Endothelial cell (in vitro differentiated cells): ENCODE measurements around the gene TTC34. TPM values are rescaled to one million over a fixed set of nuclear protein-coding genes. Genes with fewer than 3 reads are reported as not detected.

Experiments
- DNase-seq: peaks from one replicate; pipeline ENCODE4 v3.0.0; 2021; ENCODE audit warnings: low spot score
- H3K27ac Mint-ChIP-seq: one replicate; pipeline ENCODE4 v1.8.0; 2021; ENCODE audit warnings: mixed read lengths, inconsistent platforms; ENCODE audit not compliant: unreplicated experiment
- H3K27me3 Mint-ChIP-seq: one replicate; pipeline ENCODE4 v1.8.0; 2021; ENCODE audit warnings: mild to moderate bottlenecking, moderate library complexity, mixed read lengths, inconsistent platforms; ENCODE audit not compliant: unreplicated experiment
- H3K36me3 Mint-ChIP-seq: one replicate; pipeline ENCODE4 v1.8.0; 2021; ENCODE audit warnings: mild to moderate bottlenecking, low read depth, mixed read lengths, inconsistent platforms; ENCODE audit not compliant: unreplicated experiment
- H3K4me1 Mint-ChIP-seq: one replicate; pipeline ENCODE4 v1.8.0; 2021; ENCODE audit warnings: mild to moderate bottlenecking, mixed read lengths, inconsistent platforms; ENCODE audit not compliant: unreplicated experiment
- H3K4me3 Mint-ChIP-seq: one replicate; pipeline ENCODE4 v1.8.0; 2021; ENCODE audit warnings: mild to moderate bottlenecking, mixed read lengths, inconsistent platforms; ENCODE audit not compliant: unreplicated experiment
- H3K9me3 Mint-ChIP-seq: one replicate; pipeline ENCODE4 v1.8.0; 2021; ENCODE audit warnings: mixed read lengths, inconsistent platforms; ENCODE audit not compliant: unreplicated experiment
- total RNA-seq: library from RNA; stranded (reverse); fragmentation: NEBNext Ultra II Directional; extraction: Animal tissue kit (Norgen Biotek cat#: 25700); gene quantifications from one replicate; pipeline ENCODE4 v1.2.1, GENCODE V29; 2021; ENCODE audit not compliant: unreplicated experiment
- TF ChIP-seq, protein P1 (sequence below): fragments of 200-600 bp; sonication (generic); IDR thresholded peaks from one replicate; pipeline ENCODE4 v1.5.0; 2021; ENCODE audit warnings: antibody characterized with exemption; ENCODE audit not compliant: unreplicated experiment

Gene TTC34
- total RNA-seq, 1 donor from 2014 or later, result 0.82 TPM

DNA sequence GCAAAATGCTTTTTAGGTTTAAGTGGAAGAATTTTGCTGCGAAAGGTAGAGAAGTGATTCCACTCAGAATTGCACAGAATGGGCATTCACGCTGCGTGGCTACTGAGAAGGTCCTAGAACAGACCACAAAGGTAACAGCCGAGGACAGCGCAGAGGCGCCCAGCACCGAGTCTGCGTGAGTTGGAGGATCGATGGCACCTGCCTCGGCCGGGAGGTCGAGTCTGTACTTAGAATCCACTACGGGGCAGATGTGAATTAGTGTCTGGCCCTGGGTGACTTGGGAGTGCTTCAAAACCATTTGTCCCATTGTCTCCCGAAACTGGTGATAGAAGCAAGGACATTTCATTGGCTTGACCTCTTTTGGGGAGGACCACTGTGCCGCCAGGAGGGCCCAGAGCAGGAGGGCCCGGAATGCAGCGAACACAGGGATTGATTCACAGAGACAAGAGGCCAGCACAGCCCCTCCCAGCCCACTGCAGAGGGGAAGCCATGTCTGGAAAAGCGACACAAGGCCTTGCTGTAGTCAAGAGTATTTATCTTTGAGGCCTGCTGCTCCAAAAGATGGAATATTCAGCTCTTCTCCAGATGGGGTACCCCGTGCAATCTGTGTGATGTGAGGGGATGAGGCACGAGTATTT is 35.0 kb upstream of the TTC34 start:
- no peak for DNase-seq
- H3K36me3 Mint-ChIP-seq, result no peaks in the 10 kb centered on the region
- peaks cover 6% of the 10 kb centered on the region for H3K27me3 Mint-ChIP-seq
- no peak overlapping the region for H3K27ac Mint-ChIP-seq
- no peaks in the 10 kb centered on the region for H3K4me1 Mint-ChIP-seq
- TF ChIP-seq, protein P1, sequence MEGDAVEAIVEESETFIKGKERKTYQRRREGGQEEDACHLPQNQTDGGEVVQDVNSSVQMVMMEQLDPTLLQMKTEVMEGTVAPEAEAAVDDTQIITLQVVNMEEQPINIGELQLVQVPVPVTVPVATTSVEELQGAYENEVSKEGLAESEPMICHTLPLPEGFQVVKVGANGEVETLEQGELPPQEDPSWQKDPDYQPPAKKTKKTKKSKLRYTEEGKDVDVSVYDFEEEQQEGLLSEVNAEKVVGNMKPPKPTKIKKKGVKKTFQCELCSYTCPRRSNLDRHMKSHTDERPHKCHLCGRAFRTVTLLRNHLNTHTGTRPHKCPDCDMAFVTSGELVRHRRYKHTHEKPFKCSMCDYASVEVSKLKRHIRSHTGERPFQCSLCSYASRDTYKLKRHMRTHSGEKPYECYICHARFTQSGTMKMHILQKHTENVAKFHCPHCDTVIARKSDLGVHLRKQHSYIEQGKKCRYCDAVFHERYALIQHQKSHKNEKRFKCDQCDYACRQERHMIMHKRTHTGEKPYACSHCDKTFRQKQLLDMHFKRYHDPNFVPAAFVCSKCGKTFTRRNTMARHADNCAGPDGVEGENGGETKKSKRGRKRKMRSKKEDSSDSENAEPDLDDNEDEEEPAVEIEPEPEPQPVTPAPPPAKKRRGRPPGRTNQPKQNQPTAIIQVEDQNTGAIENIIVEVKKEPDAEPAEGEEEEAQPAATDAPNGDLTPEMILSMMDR, result no peak
- H3K9me3 Mint-ChIP-seq, result no peaks in the 10 kb centered on the region
- no peak overlapping the region for H3K4me3 Mint-ChIP-seq

DNA sequence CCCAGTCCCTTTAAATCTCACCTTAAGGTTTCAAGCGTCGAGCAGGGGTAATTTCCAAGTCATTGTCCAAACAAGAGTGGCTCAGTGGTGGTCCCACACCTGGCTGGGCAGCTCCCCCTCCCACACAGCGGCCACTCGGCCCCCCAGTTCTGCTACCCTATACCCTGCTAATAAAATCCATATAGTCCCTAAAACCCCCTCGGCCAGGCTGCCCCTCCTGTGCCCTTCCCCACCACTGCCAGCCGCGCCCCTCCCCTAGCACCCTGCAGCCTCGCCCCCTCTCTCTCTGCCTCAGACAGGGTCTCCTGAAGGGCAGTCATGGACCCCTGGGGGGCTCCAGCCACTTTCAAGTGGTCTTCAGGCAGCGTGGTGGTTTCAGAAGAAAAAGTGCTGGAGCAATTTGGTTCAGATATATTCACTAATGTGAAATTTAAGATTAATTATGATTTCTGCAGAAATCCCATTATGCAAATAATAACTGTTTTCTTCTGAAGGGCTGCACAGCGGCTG is 34.2 kb upstream of the TTC34 start:
- TF ChIP-seq, protein P1, result no peak
- no peaks in the 10 kb centered on the region for H3K9me3 Mint-ChIP-seq
- no peak overlapping the region for H3K4me3 Mint-ChIP-seq
- H3K27ac Mint-ChIP-seq, result no peak overlapping the region
- peaks cover 6% of the 10 kb centered on the region for H3K27me3 Mint-ChIP-seq
- no peaks in the 10 kb centered on the region for H3K4me1 Mint-ChIP-seq
- no peak for DNase-seq
- H3K36me3 Mint-ChIP-seq, result no peaks in the 10 kb centered on the region

DNA sequence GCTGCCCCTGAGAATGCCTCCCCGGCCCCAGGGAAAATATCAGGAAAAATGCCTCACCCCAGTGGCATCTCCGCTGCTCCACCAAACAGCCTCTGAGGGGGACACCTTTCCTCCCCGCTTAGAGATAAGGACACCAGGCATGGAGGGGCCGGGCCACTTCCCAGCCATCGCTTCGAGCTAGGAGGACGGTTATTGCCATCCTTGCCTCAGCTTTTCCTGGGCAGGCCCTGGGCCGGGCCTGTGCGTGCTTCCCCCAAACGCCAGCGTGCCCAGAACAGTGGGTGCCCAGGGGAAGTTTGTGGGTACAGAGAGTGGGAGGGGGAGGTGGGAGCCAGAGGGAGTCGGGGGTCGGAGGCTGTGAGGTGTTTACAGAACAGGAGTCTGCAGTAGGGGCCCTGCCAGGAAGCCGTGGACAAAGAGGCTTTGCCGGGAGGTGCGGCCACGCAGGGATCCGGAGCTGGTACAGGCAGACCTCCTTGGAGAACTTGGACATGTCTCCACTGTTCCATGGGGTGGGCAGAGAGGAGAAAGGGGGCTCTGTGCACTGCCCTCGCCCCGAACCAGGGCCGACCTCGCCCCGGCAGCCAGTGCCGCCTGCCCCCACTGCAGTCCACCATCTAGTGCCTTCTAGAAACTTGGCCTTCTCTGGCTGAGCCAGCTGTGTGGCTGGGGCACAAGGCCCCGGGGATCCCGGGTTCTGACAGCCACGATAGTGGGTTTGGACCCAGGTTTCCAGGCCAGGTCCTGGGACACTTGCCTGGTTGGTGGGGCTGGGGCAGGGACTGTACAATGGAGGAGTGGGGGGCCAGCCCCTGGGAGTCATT is 33.5 kb upstream of the TTC34 start:
- Mint-ChIP-seq H3K9me3 (no peaks in the 10 kb centered on the region), H3K36me3 (no peaks in the 10 kb centered on the region), H3K27me3 (peaks cover 7% of the 10 kb centered on the region), H3K4me1 (no peaks in the 10 kb centered on the region), H3K4me3 (no peak overlapping the region), H3K27ac (no peak overlapping the region)
- DNase-seq, result no peak
- TF ChIP-seq, protein P1, result no peak

DNA sequence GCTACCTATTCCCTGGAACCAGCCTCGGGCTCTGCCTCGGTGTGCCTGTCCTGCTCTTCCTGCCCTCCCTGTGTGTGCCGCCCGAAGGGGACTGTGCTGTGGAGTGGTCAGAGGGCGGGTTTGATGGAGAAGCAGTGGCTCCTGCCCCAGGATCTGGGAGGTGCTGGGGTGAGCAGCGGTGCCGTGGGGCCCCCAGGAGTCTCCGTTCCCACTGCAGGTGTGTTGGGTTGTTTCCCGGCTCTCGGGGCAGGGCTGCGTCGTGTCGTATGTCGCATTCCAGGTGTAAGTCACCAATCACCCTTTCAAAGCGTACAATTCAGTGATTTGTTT is 32.6 kb upstream of the TTC34 start:
- H3K9me3 Mint-ChIP-seq, result no peaks in the 10 kb centered on the region
- no peaks in the 10 kb centered on the region for H3K36me3 Mint-ChIP-seq

More for the DNA sequence above, 32.6 kb upstream of the TTC34 start:
- H3K4me3 Mint-ChIP-seq, result no peak overlapping the region
- H3K4me1 Mint-ChIP-seq, result no peaks in the 10 kb centered on the region
- peaks cover 7% of the 10 kb centered on the region for H3K27me3 Mint-ChIP-seq
- no peak for DNase-seq
- TF ChIP-seq, protein P1, result no peak
- H3K27ac Mint-ChIP-seq, result no peak overlapping the region
